GM23338 (cell line): ENCODE results near the gene IRGC. TPM values are rescaled to one million over a fixed set of nuclear protein-coding genes. Genes with fewer than 3 reads are reported as not detected.

Source experiments
- ATAC-seq: fragments of 200-7000 bp; cut with Tn5 transposase; 3 replicates; pipeline ENCODE4 v1.9.1; 2020
- DNase-seq: peaks from one replicate; pipeline ENCODE4 v3.0.0-alpha.2; 2015; ENCODE audit warnings: low spot score
- H2AFZ ChIP-seq: fragments of 200-600 bp; sonication (generic); 2 replicates; pipeline ENCODE4 v1.8.0; 2016; ENCODE audit warnings: antibody characterized with exemption, mild to moderate bottlenecking, moderate library complexity
- H3F3A ChIP-seq: fragments of 200-600 bp; sonication (generic); replicated peaks from 2 replicates; pipeline ENCODE4 v1.8.0; 2017; ENCODE audit warnings: antibody characterized with exemption, mixed run types, low read depth
- H3K27ac ChIP-seq: fragments of 200-600 bp; sonication (generic); 2 replicates; pipeline ENCODE4 v1.6.1; 2016; ENCODE audit warnings: low read depth
- H3K27me3 ChIP-seq: fragments of 200-600 bp; sonication (generic); 2 replicates; pipeline ENCODE4 v1.8.0; 2016; ENCODE audit warnings: mild to moderate bottlenecking, mixed run types, moderate library complexity; ENCODE audit not compliant: insufficient read depth
- H3K36me3 ChIP-seq: fragments of 200-600 bp; sonication (generic); 2 replicates; pipeline ENCODE4 v1.8.0; 2016; ENCODE audit warnings: mild to moderate bottlenecking; ENCODE audit not compliant: insufficient read depth
- H3K4me1 ChIP-seq: fragments of 200-600 bp; sonication (generic); 2 replicates; pipeline ENCODE4 v1.8.0; 2016; ENCODE audit warnings: mild to moderate bottlenecking, moderate library complexity; ENCODE audit not compliant: insufficient read depth
- H3K4me2 ChIP-seq: fragments of 200-600 bp; sonication (generic); 2 replicates; pipeline ENCODE4 v1.7.1; 2017; ENCODE audit warnings: mixed run types
- H3K4me3 ChIP-seq: fragments of 200-600 bp; sonication (generic); 2 replicates; pipeline ENCODE4 v1.6.1; 2016; ENCODE audit warnings: mixed run types
- H3K79me2 ChIP-seq: fragments of 200-600 bp; sonication (generic); replicated peaks from 2 replicates; pipeline ENCODE4 v1.8.0; 2017; ENCODE audit warnings: mild to moderate bottlenecking; ENCODE audit not compliant: insufficient read depth
- H3K9me2 ChIP-seq: fragments of 200-600 bp; sonication (generic); 2 replicates; pipeline ENCODE4 v1.8.0; 2017; ENCODE audit not compliant: insufficient read depth
- H4K20me1 ChIP-seq: fragments of 200-600 bp; sonication (generic); replicated peaks from 2 replicates; pipeline ENCODE4 v1.8.0; 2017; ENCODE audit warnings: mild to moderate bottlenecking; ENCODE audit not compliant: insufficient read depth
- H3K27ac Mint-ChIP-seq: 2 replicates; pipeline ENCODE4 v1.8.0; 2020; ENCODE audit warnings: inconsistent platforms, mild to moderate bottlenecking, moderate library complexity, mixed read lengths
- H3K27me3 Mint-ChIP-seq: 3 replicates; pipeline ENCODE4 v1.8.0; 2022; ENCODE audit warnings: low read depth, mild to moderate bottlenecking, moderate library complexity, mixed read lengths, inconsistent platforms; ENCODE audit not compliant: insufficient read depth, poor library complexity
- H3K36me3 Mint-ChIP-seq: 3 replicates; pipeline ENCODE4 v1.8.0; 2021; ENCODE audit warnings: low read depth, mild to moderate bottlenecking, inconsistent platforms, moderate library complexity, mixed read lengths
- H3K4me1 Mint-ChIP-seq: 3 replicates; pipeline ENCODE4 v1.8.0; 2020; ENCODE audit warnings: mild to moderate bottlenecking, inconsistent platforms, mixed read lengths
- H3K4me3 Mint-ChIP-seq: 3 replicates; pipeline ENCODE4 v1.8.0; 2021; ENCODE audit warnings: moderate library complexity, mild to moderate bottlenecking, inconsistent platforms, mixed read lengths
- H3K9me3 Mint-ChIP-seq: 3 replicates; pipeline ENCODE4 v1.8.0; 2020; ENCODE audit warnings: moderate library complexity, mild to moderate bottlenecking, inconsistent platforms, mixed read lengths
- EZH2 ChIP-seq: fragments of 200-600 bp; sonication (generic); IDR thresholded peaks from one replicate; pipeline ENCODE4 v1.8.0; 2017; ENCODE audit warnings: antibody characterized with exemption, mild to moderate bottlenecking, low read depth; ENCODE audit not compliant: unreplicated experiment
- EZH2phosphoT487 ChIP-seq: fragments of 200-600 bp; sonication (generic); IDR thresholded peaks from one replicate; pipeline ENCODE4 v1.8.1; 2018; ENCODE audit warnings: antibody characterized with exemption; ENCODE audit not compliant: unreplicated experiment
- JUNB ChIP-seq: IDR thresholded peaks from one replicate; pipeline ENCODE4 v1.6.1; 2016; ENCODE audit warnings: antibody characterized with exemption; ENCODE audit not compliant: unreplicated experiment
- POLR2AphosphoS5 ChIP-seq: IDR thresholded peaks from 2 replicates; pipeline ENCODE4 v1.6.1; 2016; ENCODE audit warnings: antibody characterized with exemption, low read depth
- ZNF114 ChIP-seq: fragments of 250-450 bp; sonication (Bioruptor Pico); IDR thresholded peaks from 2 replicates; pipeline ENCODE4 v1.5.0; 2020; ENCODE audit warnings: mild to moderate bottlenecking, moderate library complexity
- polyA plus RNA-seq: library from polyadenylated mRNA; unstranded; fragments of >200 nt; fragmentation: Nextera tagmentation; extraction: Ambion mirVana; gene quantifications from 2 replicates; pipeline ENCODE4 v1.2.1, GENCODE V29; 2016
- total RNA-seq: library from RNA; depleted of rRNA; stranded (reverse); fragments of >200 nt; shearing (Covaris generic); gene quantifications from 2 replicates; pipeline ENCODE4 v1.2.3, GENCODE V29; 2014
- TF ChIP-seq, protein P1 (sequence below): IDR thresholded peaks from one replicate; pipeline ENCODE4 v1.6.1; 2018; ENCODE audit warnings: antibody characterized with exemption; ENCODE audit not compliant: unreplicated experiment
- TF ChIP-seq, protein P2 (sequence below): fragments of 250-450 bp; sonication (Bioruptor Pico); IDR thresholded peaks from 2 replicates; pipeline ENCODE4 v1.5.0; 2020; ENCODE audit warnings: mild to moderate bottlenecking, moderate library complexity
- TF ChIP-seq, protein P3 (sequence below), 2 experiments: fragments of 200-600 bp in 1 of 2; sonication (generic) in 1 of 2; conservative IDR thresholded peaks; 2 replicates each; pipeline versions ENCODE4 v1.5.1 to v1.6.1; 2016 to 2017; ENCODE audit warnings: antibody characterized with exemption in 2 of 2, low read depth in 2 of 2, mild to moderate bottlenecking in 2 of 2, moderate library complexity in 1 of 2

IRGC gene
- total and polyA plus RNA-seq, 2 experiments from 2014 or later, result not detected

DNA sequence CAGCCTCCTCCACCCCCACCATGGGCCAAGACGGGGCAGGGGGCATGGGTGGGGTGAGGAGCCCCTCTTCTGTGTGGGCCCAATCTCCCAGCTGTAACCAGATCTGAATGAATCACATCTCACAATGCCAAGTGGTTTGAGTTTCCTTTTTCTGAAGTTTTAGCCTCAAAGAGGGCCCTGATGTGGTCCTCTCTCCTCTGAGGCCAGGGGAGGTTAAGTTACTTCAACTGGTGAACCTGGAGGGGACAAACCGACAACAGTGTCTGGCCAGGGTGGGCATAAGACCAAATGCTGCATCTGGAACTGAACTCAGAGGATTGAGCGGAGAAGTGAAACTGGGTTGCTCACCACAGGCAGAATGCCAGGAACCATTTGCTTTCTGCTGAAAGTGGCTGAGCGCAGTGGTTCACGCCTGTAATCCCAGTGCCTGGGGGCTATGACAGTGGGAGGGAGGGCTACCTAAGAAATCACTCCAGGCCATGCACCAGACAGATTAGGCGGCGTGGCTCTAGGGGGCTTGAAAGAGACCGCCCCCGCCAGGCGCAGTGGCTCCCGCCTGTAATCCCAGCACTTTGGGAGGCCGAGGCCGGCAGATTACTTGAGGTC lies 15.4 kb upstream of the IRGC start:
- H3K4me1 Mint-ChIP-seq, result peaks cover 6% of the 10 kb centered on the region; the same call in 2 of the 3 replicates
- no peaks in the 10 kb centered on the region for H3K9me2 ChIP-seq
- H3K79me2 ChIP-seq, result no peaks in the 10 kb centered on the region
- no peak overlapping the region for H3K4me3 ChIP-seq
- no peaks in the 10 kb centered on the region for H3K36me3 ChIP-seq
- no peaks in the 10 kb centered on the region for H3F3A ChIP-seq
- H3K9me3 Mint-ChIP-seq, result no peaks in the 10 kb centered on the region; the same call in 1 of the 3 replicates
- no peaks in the 10 kb centered on the region for H3K36me3 Mint-ChIP-seq
- H3K4me3 Mint-ChIP-seq, result no peak overlapping the region; the same call in 2 of the 3 replicates
- no peaks in the 10 kb centered on the region; the same call in 1 of the 2 replicates for H4K20me1 ChIP-seq
- no peak for DNase-seq
- H3K4me2 ChIP-seq, result no peak overlapping the region
- no peak overlapping the region for H2AFZ ChIP-seq
- H3K27ac Mint-ChIP-seq, result no peak overlapping the region
- H3K27me3 ChIP-seq, result peaks cover 24% of the 10 kb centered on the region
- ATAC-seq, result no peak
- peaks cover 23% of the 10 kb centered on the region for H3K27me3 Mint-ChIP-seq
- H3K4me1 ChIP-seq, result no peaks in the 10 kb centered on the region
- TF ChIP-seq POLR2AphosphoS5 (no peak), ZNF114 (CRISPR knock-in tag) (no peak), EZH2 (no peak), EZH2phosphoT487 (no peak), JUNB (no peak)
- TF ChIP-seq, protein P1, sequence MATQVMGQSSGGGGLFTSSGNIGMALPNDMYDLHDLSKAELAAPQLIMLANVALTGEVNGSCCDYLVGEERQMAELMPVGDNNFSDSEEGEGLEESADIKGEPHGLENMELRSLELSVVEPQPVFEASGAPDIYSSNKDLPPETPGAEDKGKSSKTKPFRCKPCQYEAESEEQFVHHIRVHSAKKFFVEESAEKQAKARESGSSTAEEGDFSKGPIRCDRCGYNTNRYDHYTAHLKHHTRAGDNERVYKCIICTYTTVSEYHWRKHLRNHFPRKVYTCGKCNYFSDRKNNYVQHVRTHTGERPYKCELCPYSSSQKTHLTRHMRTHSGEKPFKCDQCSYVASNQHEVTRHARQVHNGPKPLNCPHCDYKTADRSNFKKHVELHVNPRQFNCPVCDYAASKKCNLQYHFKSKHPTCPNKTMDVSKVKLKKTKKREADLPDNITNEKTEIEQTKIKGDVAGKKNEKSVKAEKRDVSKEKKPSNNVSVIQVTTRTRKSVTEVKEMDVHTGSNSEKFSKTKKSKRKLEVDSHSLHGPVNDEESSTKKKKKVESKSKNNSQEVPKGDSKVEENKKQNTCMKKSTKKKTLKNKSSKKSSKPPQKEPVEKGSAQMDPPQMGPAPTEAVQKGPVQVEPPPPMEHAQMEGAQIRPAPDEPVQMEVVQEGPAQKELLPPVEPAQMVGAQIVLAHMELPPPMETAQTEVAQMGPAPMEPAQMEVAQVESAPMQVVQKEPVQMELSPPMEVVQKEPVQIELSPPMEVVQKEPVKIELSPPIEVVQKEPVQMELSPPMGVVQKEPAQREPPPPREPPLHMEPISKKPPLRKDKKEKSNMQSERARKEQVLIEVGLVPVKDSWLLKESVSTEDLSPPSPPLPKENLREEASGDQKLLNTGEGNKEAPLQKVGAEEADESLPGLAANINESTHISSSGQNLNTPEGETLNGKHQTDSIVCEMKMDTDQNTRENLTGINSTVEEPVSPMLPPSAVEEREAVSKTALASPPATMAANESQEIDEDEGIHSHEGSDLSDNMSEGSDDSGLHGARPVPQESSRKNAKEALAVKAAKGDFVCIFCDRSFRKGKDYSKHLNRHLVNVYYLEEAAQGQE, result no peak
- TF ChIP-seq, protein P2, sequence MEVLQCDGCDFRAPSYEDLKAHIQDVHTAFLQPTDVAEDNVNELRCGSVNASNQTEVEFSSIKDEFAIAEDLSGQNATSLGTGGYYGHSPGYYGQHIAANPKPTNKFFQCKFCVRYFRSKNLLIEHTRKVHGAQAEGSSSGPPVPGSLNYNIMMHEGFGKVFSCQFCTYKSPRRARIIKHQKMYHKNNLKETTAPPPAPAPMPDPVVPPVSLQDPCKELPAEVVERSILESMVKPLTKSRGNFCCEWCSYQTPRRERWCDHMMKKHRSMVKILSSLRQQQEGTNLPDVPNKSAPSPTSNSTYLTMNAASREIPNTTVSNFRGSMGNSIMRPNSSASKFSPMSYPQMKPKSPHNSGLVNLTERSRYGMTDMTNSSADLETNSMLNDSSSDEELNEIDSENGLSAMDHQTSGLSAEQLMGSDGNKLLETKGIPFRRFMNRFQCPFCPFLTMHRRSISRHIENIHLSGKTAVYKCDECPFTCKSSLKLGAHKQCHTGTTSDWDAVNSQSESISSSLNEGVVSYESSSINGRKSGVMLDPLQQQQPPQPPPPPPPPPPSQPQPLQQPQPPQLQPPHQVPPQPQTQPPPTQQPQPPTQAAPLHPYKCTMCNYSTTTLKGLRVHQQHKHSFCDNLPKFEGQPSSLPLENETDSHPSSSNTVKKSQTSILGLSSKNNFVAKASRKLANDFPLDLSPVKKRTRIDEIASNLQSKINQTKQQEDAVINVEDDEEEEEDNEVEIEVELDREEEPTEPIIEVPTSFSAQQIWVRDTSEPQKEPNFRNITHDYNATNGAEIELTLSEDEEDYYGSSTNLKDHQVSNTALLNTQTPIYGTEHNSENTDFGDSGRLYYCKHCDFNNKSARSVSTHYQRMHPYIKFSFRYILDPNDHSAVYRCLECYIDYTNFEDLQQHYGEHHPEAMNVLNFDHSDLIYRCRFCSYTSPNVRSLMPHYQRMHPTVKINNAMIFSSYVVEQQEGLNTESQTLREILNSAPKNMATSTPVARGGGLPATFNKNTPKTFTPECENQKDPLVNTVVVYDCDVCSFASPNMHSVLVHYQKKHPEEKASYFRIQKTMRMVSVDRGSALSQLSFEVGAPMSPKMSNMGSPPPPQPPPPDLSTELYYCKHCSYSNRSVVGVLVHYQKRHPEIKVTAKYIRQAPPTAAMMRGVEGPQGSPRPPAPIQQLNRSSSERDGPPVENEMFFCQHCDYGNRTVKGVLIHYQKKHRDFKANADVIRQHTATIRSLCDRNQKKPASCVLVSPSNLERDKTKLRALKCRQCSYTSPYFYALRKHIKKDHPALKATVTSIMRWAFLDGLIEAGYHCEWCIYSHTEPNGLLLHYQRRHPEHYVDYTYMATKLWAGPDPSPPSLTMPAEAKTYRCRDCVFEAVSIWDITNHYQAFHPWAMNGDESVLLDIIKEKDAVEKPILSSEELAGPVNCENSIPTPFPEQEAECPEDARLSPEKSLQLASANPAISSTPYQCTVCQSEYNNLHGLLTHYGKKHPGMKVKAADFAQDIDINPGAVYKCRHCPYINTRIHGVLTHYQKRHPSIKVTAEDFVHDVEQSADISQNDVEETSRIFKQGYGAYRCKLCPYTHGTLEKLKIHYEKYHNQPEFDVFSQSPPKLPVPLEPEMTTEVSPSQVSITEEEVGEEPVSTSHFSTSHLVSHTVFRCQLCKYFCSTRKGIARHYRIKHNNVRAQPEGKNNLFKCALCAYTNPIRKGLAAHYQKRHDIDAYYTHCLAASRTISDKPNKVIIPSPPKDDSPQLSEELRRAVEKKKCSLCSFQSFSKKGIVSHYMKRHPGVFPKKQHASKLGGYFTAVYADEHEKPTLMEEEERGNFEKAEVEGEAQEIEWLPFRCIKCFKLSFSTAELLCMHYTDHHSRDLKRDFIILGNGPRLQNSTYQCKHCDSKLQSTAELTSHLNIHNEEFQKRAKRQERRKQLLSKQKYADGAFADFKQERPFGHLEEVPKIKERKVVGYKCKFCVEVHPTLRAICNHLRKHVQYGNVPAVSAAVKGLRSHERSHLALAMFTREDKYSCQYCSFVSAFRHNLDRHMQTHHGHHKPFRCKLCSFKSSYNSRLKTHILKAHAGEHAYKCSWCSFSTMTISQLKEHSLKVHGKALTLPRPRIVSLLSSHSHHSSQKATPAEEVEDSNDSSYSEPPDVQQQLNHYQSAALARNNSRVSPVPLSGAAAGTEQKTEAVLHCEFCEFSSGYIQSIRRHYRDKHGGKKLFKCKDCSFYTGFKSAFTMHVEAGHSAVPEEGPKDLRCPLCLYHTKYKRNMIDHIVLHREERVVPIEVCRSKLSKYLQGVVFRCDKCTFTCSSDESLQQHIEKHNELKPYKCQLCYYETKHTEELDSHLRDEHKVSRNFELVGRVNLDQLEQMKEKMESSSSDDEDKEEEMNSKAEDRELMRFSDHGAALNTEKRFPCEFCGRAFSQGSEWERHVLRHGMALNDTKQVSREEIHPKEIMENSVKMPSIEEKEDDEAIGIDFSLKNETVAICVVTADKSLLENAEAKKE (CRISPR knock-in tag), result no peak
- TF ChIP-seq, protein P3, sequence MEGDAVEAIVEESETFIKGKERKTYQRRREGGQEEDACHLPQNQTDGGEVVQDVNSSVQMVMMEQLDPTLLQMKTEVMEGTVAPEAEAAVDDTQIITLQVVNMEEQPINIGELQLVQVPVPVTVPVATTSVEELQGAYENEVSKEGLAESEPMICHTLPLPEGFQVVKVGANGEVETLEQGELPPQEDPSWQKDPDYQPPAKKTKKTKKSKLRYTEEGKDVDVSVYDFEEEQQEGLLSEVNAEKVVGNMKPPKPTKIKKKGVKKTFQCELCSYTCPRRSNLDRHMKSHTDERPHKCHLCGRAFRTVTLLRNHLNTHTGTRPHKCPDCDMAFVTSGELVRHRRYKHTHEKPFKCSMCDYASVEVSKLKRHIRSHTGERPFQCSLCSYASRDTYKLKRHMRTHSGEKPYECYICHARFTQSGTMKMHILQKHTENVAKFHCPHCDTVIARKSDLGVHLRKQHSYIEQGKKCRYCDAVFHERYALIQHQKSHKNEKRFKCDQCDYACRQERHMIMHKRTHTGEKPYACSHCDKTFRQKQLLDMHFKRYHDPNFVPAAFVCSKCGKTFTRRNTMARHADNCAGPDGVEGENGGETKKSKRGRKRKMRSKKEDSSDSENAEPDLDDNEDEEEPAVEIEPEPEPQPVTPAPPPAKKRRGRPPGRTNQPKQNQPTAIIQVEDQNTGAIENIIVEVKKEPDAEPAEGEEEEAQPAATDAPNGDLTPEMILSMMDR (conservative IDR thresholded peaks at IDR 0.05; ENCODE audit: low read depth in 2 of 2), result no peak
- H3K27ac ChIP-seq, result no peak overlapping the region
